GM21423 (cell line): ENCODE results near the gene ABRAXAS1.

Experiments
- ATAC-seq: cut with Tn5 transposase; IDR thresholded peaks from one replicate; pipeline ENCODE4 v1.9.1; 2021; ENCODE audit warnings: mild to moderate bottlenecking, moderate library complexity; ENCODE audit not compliant: unreplicated experiment

The ABRAXAS1 gene

DNA sequence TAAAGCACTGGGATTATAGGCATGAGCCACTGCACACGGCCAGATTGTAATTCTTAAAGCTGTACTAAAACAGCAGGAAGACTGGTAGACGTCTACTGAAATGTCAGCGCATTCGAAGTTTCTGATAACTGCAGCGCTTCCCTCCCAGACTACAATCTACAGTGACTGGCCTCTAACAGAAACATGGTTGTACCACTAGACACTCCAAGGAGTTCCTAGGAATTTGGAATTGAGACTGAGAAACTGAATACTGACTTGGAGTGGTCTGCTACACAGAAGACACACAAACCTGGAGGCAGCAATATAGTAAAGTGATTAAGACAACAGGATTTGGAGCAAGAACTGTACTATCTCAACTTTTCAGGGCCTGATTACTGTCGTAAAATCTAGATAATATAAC is 30.2 kb downstream of the ABRAXAS1 start:
- no peak for ATAC-seq

DNA sequence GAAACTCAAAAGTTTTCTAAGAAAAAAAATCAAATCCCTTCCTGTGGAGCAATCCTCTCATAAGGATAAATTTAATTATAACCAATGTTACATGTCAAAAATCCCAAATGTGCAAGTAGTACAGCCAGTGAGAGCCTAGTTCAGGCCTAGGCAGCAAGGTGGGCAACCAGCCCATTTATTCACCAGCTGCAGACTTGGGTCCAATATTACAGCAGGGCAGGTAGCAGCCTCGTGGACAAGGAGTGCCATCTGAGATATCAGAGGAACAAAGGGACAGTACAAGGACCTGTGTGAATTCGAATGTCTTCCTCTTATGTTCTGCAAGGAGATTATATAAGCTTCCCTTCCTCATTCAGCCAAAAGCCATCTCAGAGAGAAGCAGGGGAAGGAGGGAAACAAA is 35.9 kb downstream of the ABRAXAS1 start:
- no peak for ATAC-seq

DNA sequence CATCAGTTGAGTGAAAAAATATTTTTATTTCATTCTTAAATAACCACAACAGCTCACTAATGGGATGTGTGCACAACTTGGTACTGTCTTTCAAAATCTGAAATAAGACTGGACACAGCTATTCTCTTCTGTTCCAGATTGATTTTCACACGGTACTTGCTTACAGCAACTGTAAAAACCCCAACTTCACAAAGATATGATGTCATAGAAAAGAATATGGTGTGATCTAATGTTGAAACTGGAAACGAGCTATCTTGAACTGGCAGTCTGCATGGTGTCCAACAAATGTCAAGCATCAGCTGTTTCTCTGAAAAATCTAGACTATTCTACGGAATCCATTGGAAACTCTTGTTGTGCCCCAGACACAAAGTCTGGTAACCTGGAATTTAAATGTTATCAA is 44.0 kb downstream of the ABRAXAS1 start:
- ATAC-seq: no peak

- no peak for ATAC-seq
These were observed 44.6 kb downstream of the ABRAXAS1 start for GRCh38 chr4:83440148-83440814.

- ATAC-seq: no peak
These were observed 46.2 kb downstream of the ABRAXAS1 start for GRCh38 chr4:83438719-83439118.

GRCh38 chr4:83436680-83437079 is 48.2 kb downstream of the ABRAXAS1 start:
- no peak for ATAC-seq

DNA sequence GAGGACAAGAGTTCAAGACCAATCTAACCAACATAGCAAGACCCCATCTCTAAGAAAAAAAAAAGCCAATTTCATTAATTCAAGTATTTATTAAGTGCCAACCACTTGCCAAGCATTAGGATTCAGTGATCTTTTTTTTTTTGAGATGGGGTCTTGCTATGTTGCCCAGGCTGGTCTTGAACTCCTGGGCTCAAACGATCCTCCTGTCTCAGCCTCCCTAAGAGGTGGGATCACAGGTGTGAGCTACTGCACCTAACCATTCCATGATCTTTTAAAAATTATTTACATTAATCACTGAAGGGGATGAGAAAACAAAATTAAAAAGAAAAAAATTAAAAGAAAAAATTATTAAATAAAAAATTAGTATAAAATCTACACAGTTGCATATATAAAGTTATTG is 53.7 kb downstream of the ABRAXAS1 start:
- ATAC-seq: no peak

DNA sequence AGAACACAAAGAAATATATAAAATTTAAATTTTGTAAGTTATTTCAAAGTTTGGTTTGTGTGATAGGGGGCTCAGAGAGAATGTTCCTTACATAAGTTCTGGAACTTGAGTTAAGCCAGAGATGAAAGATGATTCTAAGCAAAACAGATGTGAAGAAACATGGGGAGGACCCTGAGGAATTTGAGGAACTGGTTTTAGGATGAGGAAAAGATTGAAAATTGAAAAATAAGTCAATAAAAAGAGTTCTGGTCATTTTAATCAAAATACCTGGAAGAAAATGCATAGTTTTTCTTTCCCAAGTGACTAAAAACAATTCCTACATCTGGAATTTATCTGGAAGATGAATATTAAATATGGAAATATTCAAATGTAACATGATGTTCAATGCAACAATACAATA is 66.7 kb downstream of the ABRAXAS1 start:
- ATAC-seq: no peak

DNA sequence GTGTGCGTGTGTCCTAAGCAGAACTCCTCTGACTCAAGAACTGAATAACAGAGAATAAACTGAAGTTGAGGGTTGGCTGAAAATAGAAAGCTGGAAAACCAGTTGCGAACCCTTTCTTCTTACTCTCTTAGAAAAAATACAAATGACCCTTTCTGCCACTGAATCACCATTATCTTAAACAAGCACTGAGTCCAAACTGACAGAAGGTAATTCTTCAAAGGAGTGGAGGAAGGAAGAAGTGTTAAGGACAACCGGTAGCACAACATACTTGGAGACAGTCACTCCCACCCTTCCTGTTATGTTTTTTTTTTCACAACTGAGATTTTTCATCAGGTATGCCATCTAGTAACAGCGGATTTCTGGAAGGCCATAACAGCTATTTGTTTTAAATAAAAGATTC is 67.3 kb downstream of the ABRAXAS1 start:
- ATAC-seq: no peak

GRCh38 chr4:83413676-83414075 is 71.2 kb downstream of the ABRAXAS1 start:
- no peak for ATAC-seq
